ENCODE data around the gene EXOC2. TPM values are rescaled to one million over a fixed set of nuclear protein-coding genes. Genes with fewer than 3 reads are reported as not detected.
"Not testable (repeated sequence)": the region's sequence is repeated elsewhere in the genome, so short reads cannot be mapped to it uniquely, and the experiment has no call there.

EXOC2 gene
- total and polyA plus RNA-seq, 4 donors = 28.8 to 47.2 (median 31.9) TPM

- H3K27me3 ChIP-seq (ENCODE audit: control insufficient read depth, insufficient read depth, low read length) = no peaks in the 10 kb centered on the region
- WGBS (ENCODE audit: insufficient coverage) = 53% methylated on average over 9 of the region's 11 CpGs
- no peaks in the 10 kb centered on the region for H3K36me3 ChIP-seq (ENCODE audit: control insufficient read depth, insufficient read depth, low read length)
- peaks cover 4% of the 10 kb centered on the region for H3K4me1 ChIP-seq (ENCODE audit: control insufficient read depth, insufficient read depth, low read length)
- H3K27ac ChIP-seq (ENCODE audit: low read depth, low read length) = no peak overlapping the region
- H3K4me3 ChIP-seq (ENCODE audit: low read depth, low read length) = no peak overlapping the region
- no peak for DNase-seq (ENCODE audit: low read depth in 4 of 6, low spot score in 6 of 6)
- H3K9me3 ChIP-seq (ENCODE audit: control insufficient read depth, insufficient read depth, low read length) = no peaks in the 10 kb centered on the region
These were observed 9.0 kb upstream of the EXOC2 start for GRCh38 chr6:701700-702479.

- 75% methylated on average over 4 of the region's 4 CpGs for WGBS (ENCODE audit: insufficient coverage)
- DNase-seq (ENCODE audit: low read depth in 4 of 6, low spot score in 6 of 6) = peak in 1 of 6 donors; percentile 48
These were observed 8.3 kb upstream of the EXOC2 start for GRCh38 chr6:701215-701614.

GRCh38 chr6:700490-700889 lies 7.6 kb upstream of the EXOC2 start:
- no peak overlapping the region for H3K27ac ChIP-seq (ENCODE audit: low read depth, low read length)
- no CpG with 5 or more reads among the region's 3 CpGs for WGBS (ENCODE audit: insufficient coverage)
- H3K9me3 ChIP-seq (ENCODE audit: control insufficient read depth, insufficient read depth, low read length) = no peaks in the 10 kb centered on the region
- no peak overlapping the region for H3K4me3 ChIP-seq (ENCODE audit: low read depth, low read length)
- DNase-seq (ENCODE audit: low read depth in 4 of 6, low spot score in 6 of 6) = no peak
- no peaks in the 10 kb centered on the region for H3K36me3 ChIP-seq (ENCODE audit: control insufficient read depth, insufficient read depth, low read length)
- H3K27me3 ChIP-seq (ENCODE audit: control insufficient read depth, insufficient read depth, low read length) = no peaks in the 10 kb centered on the region
- H3K4me1 ChIP-seq (ENCODE audit: control insufficient read depth, insufficient read depth, low read length) = peaks cover 4% of the 10 kb centered on the region

More at GRCh38 chr6:701215-701614, 8.3 kb upstream of the EXOC2 start:
- Histone ChIP-seq H3K4me3 (ENCODE audit: low read depth, low read length) (no peak overlapping the region), H3K27ac (ENCODE audit: low read depth, low read length) (no peak overlapping the region), H3K27me3 (ENCODE audit: control insufficient read depth, insufficient read depth, low read length) (no peaks in the 10 kb centered on the region), H3K9me3 (ENCODE audit: control insufficient read depth, insufficient read depth, low read length) (no peaks in the 10 kb centered on the region), H3K4me1 (ENCODE audit: control insufficient read depth, insufficient read depth, low read length) (peaks cover 4% of the 10 kb centered on the region), H3K36me3 (ENCODE audit: control insufficient read depth, insufficient read depth, low read length) (no peaks in the 10 kb centered on the region)

- peak overlapping the region; percentile 7 for H3K27ac ChIP-seq (ENCODE audit: low read depth, low read length)
- DNase-seq (ENCODE audit: low read depth in 4 of 6, low spot score in 6 of 6) = peak in 1 of 6 donors; percentile 34
- H3K4me1 ChIP-seq (ENCODE audit: control insufficient read depth, insufficient read depth, low read length) = peaks cover 4% of the 10 kb centered on the region
- H3K36me3 ChIP-seq (ENCODE audit: control insufficient read depth, insufficient read depth, low read length) = no peaks in the 10 kb centered on the region
- H3K27me3 ChIP-seq (ENCODE audit: control insufficient read depth, insufficient read depth, low read length) = no peaks in the 10 kb centered on the region
- WGBS (ENCODE audit: insufficient coverage) = 44% methylated on average over 2 of the region's 6 CpGs
- no peak overlapping the region for H3K4me3 ChIP-seq (ENCODE audit: low read depth, low read length)
- no peaks in the 10 kb centered on the region for H3K9me3 ChIP-seq (ENCODE audit: control insufficient read depth, insufficient read depth, low read length)
These were observed 6.4 kb upstream of the EXOC2 start for GRCh38 chr6:699319-699718.

GRCh38 chr6:694431-695126 lies 1.6 kb upstream of the EXOC2 start:
- 96% methylated on average over 32 of the region's 40 CpGs for WGBS (ENCODE audit: insufficient coverage)
- H3K4me1 ChIP-seq (ENCODE audit: control insufficient read depth, insufficient read depth, low read length) = peaks cover 15% of the 10 kb centered on the region
- H3K9me3 ChIP-seq (ENCODE audit: control insufficient read depth, insufficient read depth, low read length); H3K27ac ChIP-seq (ENCODE audit: low read depth, low read length); H3K4me3 ChIP-seq (ENCODE audit: low read depth, low read length); H3K27me3 ChIP-seq (ENCODE audit: control insufficient read depth, insufficient read depth, low read length); DNase-seq (ENCODE audit: low read depth in 4 of 6, low spot score in 6 of 6); H3K36me3 ChIP-seq (ENCODE audit: control insufficient read depth, insufficient read depth, low read length): not testable (repeated sequence)

GRCh38 chr6:693723-694009 lies 727 bp upstream of the EXOC2 start:
- Histone ChIP-seq H3K36me3 (ENCODE audit: control insufficient read depth, insufficient read depth, low read length) (peaks cover 6% of the 10 kb centered on the region), H3K4me3 (ENCODE audit: low read depth, low read length) (peak overlapping the region; percentile 46), H3K4me1 (ENCODE audit: control insufficient read depth, insufficient read depth, low read length) (peaks cover 13% of the 10 kb centered on the region), H3K27ac (ENCODE audit: low read depth, low read length) (no peak overlapping the region), H3K9me3 (ENCODE audit: control insufficient read depth, insufficient read depth, low read length) (no peaks in the 10 kb centered on the region), H3K27me3 (ENCODE audit: control insufficient read depth, insufficient read depth, low read length) (no peaks in the 10 kb centered on the region)
- no peak for DNase-seq (ENCODE audit: low read depth in 4 of 6, low spot score in 6 of 6)
- 93% methylated on average over 11 of the region's 12 CpGs for WGBS (ENCODE audit: insufficient coverage)

- no peaks in the 10 kb centered on the region for H3K27me3 ChIP-seq (ENCODE audit: control insufficient read depth, insufficient read depth, low read length)
- H3K27ac ChIP-seq (ENCODE audit: low read depth, low read length) = no peak overlapping the region
- H3K9me3 ChIP-seq (ENCODE audit: control insufficient read depth, insufficient read depth, low read length) = no peaks in the 10 kb centered on the region
- peaks cover 11% of the 10 kb centered on the region for H3K4me1 ChIP-seq (ENCODE audit: control insufficient read depth, insufficient read depth, low read length)
- DNase-seq (ENCODE audit: low read depth in 4 of 6, low spot score in 6 of 6) = peak in 2 of 6 donors; percentile 55 to 66
- WGBS (ENCODE audit: insufficient coverage) = under 1% methylated on average over 32 of the region's 45 CpGs
- peak overlapping the region; percentile 72 for H3K4me3 ChIP-seq (ENCODE audit: low read depth, low read length)
- H3K36me3 ChIP-seq (ENCODE audit: control insufficient read depth, insufficient read depth, low read length) = peaks cover 10% of the 10 kb centered on the region
These were observed 535 bp downstream of the EXOC2 start for GRCh38 chr6:692356-692851.

- H3K4me3 ChIP-seq (ENCODE audit: low read depth, low read length) = no peak overlapping the region
- H3K4me1 ChIP-seq (ENCODE audit: control insufficient read depth, insufficient read depth, low read length) = peaks cover 11% of the 10 kb centered on the region
- H3K27ac ChIP-seq (ENCODE audit: low read depth, low read length) = no peak overlapping the region
- WGBS (ENCODE audit: insufficient coverage) = 88% methylated on average over 1 of the region's 2 CpGs
- no peak for DNase-seq (ENCODE audit: low read depth in 4 of 6, low spot score in 6 of 6)
- H3K36me3 ChIP-seq (ENCODE audit: control insufficient read depth, insufficient read depth, low read length) = peaks cover 10% of the 10 kb centered on the region
- H3K9me3 ChIP-seq (ENCODE audit: control insufficient read depth, insufficient read depth, low read length) = no peaks in the 10 kb centered on the region
- no peaks in the 10 kb centered on the region for H3K27me3 ChIP-seq (ENCODE audit: control insufficient read depth, insufficient read depth, low read length)
These were observed 3.7 kb downstream of the EXOC2 start for GRCh38 chr6:689223-689622.

GRCh38 chr6:686497-686896 lies 6.4 kb downstream of the EXOC2 start:
- Histone ChIP-seq H3K4me1 (ENCODE audit: control insufficient read depth, insufficient read depth, low read length) (peaks cover 5% of the 10 kb centered on the region), H3K27ac (ENCODE audit: low read depth, low read length) (no peak overlapping the region), H3K9me3 (ENCODE audit: control insufficient read depth, insufficient read depth, low read length) (no peaks in the 10 kb centered on the region), H3K27me3 (ENCODE audit: control insufficient read depth, insufficient read depth, low read length) (no peaks in the 10 kb centered on the region), H3K4me3 (ENCODE audit: low read depth, low read length) (no peak overlapping the region), H3K36me3 (ENCODE audit: control insufficient read depth, insufficient read depth, low read length) (peaks cover 10% of the 10 kb centered on the region)
- no peak for DNase-seq (ENCODE audit: low read depth in 4 of 6, low spot score in 6 of 6)
- 83% methylated on average over 1 of the region's 3 CpGs for WGBS (ENCODE audit: insufficient coverage)

All from spinal cord (tissue), 10 donors.